AG04450 (cell line): Measurements from ENCODE around the gene WDR5. TPM values are rescaled to one million over a fixed set of nuclear protein-coding genes. Genes with fewer than 3 reads are reported as not detected.
"Not testable (repeated sequence)": the region's sequence is repeated elsewhere in the genome, so short reads cannot be mapped to it uniquely, and the experiment has no call there.

Source experiments
- CTCF ChIA-PET: fragments of 300-600, 350-600 bp; formaldehyde crosslinking; extraction: SDS; loops from one replicate; lab custom pipeline; 2022; ENCODE audit warnings: antibody characterized with exemption, inconsistent platforms; lab: Charles Lee
- POLR2A ChIA-PET: fragments of 350-600 bp; formaldehyde crosslinking; extraction: SDS; loops from one replicate; lab custom pipeline; 2021; ENCODE audit warnings: antibody characterized with exemption, inconsistent platforms; lab: Yijun Ruan, JAX
- DNase-seq: peaks from one replicate; pipeline ENCODE4 v3.0.0-alpha.2; 2011; ENCODE audit warnings: low read depth, low spot score
- H3K27ac ChIP-seq: one replicate; pipeline ENCODE4 v1.5.1; 2012; ENCODE audit warnings: low read depth, low read length, control low read depth
- H3K27me3 ChIP-seq: one replicate; pipeline ENCODE4 v1.6.0; 2012; ENCODE audit warnings: low read length; ENCODE audit not compliant: control insufficient read depth, insufficient read depth
- H3K4me3 ChIP-seq: 2 replicates; pipeline ENCODE4 v1.5.1; 2011; ENCODE audit warnings: mild to moderate bottlenecking, low read depth, low read length, control low read depth
- H3K9me3 ChIP-seq: 2 replicates; pipeline ENCODE4 v1.5.1; 2012; ENCODE audit warnings: low read length; ENCODE audit not compliant: control insufficient read depth, insufficient read depth
- CTCF ChIP-seq: IDR thresholded peaks from 2 replicates; pipeline ENCODE4 v1.5.1; 2011; ENCODE audit warnings: low read depth, low read length, control low read depth, inconsistent platforms
- polyA plus RNA-seq: library from polyadenylated mRNA; depleted of rRNA; stranded (reverse); fragments of >200 nt; gene quantifications from 2 replicates; pipeline ENCODE4 v1.2.3, GENCODE V29; 2011

WDR5 gene
- polyA plus RNA-seq, 1 experiment: 22.3 TPM

DNA sequence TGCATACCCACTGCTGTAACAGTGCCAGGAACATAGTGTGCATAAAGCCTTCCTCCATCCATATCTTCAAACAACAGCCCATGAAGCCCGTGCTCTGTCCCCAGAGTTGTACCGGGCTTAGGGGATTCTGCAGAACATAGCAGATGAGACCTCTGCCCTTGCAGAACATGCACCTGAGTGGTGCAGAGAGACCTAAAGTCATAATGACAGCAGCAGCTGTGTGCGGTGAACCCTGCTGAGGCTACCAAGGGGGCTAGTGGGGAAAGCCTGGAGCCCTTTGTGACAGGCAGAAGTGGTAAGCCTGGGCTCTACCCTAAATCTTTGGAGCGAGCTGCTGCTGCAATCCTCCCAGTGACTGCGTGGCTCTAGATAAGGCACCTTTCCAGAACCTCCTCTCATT lies 35.8 kb upstream of the WDR5 start:
- CTCF ChIA-PET: no interaction called here
- Histone ChIP-seq H3K9me3 (peaks cover 8% of the 10 kb centered on the region; the same call in 1 of the 2 replicates), H3K27me3 (peaks cover 13% of the 10 kb centered on the region), H3K27ac (no peak overlapping the region), H3K4me3 (no peak overlapping the region)
- POLR2A ChIA-PET: no interaction called here
- no peak for DNase-seq
- no peak for TF ChIP-seq CTCF

DNA sequence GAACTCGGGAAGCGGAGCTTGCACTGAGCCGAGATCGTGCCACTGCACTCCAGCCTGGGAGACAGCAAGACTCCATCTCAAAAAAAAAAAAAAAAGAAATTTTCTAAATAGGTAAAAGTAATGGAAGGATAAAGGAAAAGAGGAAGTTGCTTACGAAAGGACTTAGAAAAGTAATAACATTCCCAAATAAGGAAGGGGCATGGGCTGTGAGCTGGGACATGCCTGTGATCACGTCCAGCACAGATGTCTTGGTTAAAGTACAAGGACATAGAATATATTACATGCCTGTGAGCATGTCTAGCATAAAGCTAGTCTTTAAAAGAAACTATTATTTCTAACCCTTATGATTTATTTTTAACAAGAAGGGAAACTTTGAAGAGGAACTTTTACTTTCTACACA lies 34.7 kb upstream of the WDR5 start:
- H3K27ac ChIP-seq, POLR2A ChIA-PET, H3K4me3 ChIP-seq, DNase-seq, CTCF ChIA-PET, H3K9me3 ChIP-seq: not testable (repeated sequence)
- H3K27me3 ChIP-seq: peaks cover 10% of the 10 kb centered on the region

DNA sequence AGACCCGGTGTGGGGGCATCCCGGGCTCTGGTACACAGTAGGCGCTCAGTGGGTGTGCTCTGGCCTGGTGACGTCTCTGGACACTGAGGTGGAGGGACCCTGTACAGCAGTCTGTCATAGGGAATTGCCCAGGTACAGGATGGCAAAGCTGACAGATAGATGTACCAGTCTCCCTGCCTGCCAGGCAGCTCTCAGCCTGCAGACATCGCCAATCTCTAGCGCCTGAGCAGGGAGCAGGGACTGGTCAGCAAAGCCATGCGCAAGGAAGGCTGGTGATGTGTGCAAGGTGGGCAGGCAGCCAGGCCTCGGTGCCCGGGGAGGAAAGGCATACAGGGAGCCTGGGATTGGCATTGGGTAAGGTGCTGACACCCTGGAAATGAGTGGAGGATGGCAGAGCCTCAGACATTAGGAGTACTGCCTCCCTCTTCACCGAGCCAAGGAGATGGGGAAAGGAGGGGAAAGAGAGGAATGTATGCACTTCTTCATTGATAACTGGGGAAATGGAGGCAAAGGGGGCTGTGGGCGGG lies 34.2 kb upstream of the WDR5 start:
- TF ChIP-seq CTCF: no peak
- H3K27ac ChIP-seq: no peak overlapping the region
- no peak for DNase-seq
- H3K9me3 ChIP-seq: peaks cover 8% of the 10 kb centered on the region
- H3K27me3 ChIP-seq: peaks cover 9% of the 10 kb centered on the region
- POLR2A ChIA-PET: no interaction called here
- CTCF ChIA-PET: no interaction called here
- H3K4me3 ChIP-seq: no peak overlapping the region

DNA sequence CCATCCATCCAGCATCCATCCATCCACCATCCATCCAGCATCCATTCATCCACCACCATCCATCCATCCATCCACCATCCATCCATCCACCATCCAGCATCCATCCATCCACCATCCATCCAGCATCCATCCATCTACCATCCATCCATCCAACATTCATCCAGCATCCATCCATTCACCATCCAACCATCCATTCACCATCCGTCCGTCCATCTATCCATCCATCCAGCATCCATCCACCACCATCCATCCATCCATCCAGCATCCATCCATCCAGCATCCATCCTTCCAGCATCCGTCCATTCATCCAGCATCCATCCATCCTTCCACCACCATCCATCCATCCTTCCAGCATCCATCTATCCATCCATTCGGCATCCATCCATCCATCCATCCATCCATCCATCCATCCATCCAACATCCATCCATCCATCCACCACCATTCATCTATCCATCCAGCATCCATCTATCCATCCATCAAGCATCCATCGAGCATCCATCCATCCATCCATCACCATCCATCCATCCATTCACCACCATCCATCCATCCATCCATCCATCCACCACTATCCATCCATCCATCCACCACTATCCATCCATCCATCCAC lies 32.4 kb upstream of the WDR5 start:
- CTCF ChIA-PET: no interaction called here
- no peak for DNase-seq
- Histone ChIP-seq H3K9me3 (peaks cover 8% of the 10 kb centered on the region), H3K4me3 (no peak overlapping the region), H3K27me3 (peaks cover 12% of the 10 kb centered on the region), H3K27ac (no peak overlapping the region)
- no peak for TF ChIP-seq CTCF
- POLR2A ChIA-PET: no interaction called here

DNA sequence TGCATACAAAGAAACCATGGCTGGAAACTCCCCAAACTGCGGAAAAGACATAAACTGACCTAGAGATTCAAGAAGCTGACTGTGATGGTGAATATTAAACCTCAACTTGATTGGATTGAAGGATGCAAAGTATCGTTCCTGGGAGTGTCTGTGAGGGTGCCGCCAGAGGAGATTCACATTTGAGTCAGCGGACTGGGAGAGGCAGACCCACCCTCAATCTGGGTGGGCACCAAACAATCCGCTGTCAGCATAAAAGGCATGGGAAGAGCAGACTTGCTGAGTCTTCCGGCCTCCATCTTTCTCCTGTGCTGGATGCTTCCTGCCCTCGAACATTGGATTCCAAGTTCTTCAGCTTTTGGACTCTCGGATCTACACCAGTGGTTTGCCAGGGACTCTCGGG lies 24.8 kb upstream of the WDR5 start:
- no peak overlapping the region for H3K27ac ChIP-seq
- no peaks in the 10 kb centered on the region; the same call in 1 of the 2 replicates for H3K9me3 ChIP-seq
- H3K27me3 ChIP-seq: peaks cover 3% of the 10 kb centered on the region
- CTCF ChIA-PET: no interaction called here
- POLR2A ChIA-PET: no interaction called here
- no peak for TF ChIP-seq CTCF
- no peak overlapping the region for H3K4me3 ChIP-seq
- DNase-seq: no peak
